Cardiac muscle cell (in vitro differentiated cells and primary cell): ENCODE results near the gene FSTL4. TPM values are rescaled to one million over a fixed set of nuclear protein-coding genes. Genes with fewer than 3 reads are reported as not detected.

Experiments used
- DNase-seq, 2 donors: peaks; one replicate each; pipeline versions ENCODE4 v3.0.0 to v3.0.0-alpha.2; 2010 to 2017; ENCODE audit warnings: low read depth in 1 of 2, low spot score in 1 of 2
- H3K27ac ChIP-seq: fragments of 200-600 bp; sonication (generic); 2 replicates; pipeline ENCODE4 v1.5.1; 2016
- H3K27me3 ChIP-seq: fragments of 200-600 bp; sonication (generic); 2 replicates; pipeline ENCODE4 v1.6.0; 2016; ENCODE audit warnings: control low read depth
- H3K36me3 ChIP-seq: fragments of 200-600 bp; sonication (generic); 2 replicates; pipeline ENCODE4 v1.5.1; 2016; ENCODE audit warnings: control low read depth
- H3K4me1 ChIP-seq: fragments of 200-600 bp; sonication (generic); 2 replicates; pipeline ENCODE4 v1.8.1; 2017; ENCODE audit warnings: low read depth, mild to moderate bottlenecking, mixed run types
- H3K4me3 ChIP-seq: fragments of 200-600 bp; sonication (generic); 2 replicates; pipeline ENCODE4 v1.5.1; 2016; ENCODE audit warnings: mild to moderate bottlenecking
- H3K9me3 ChIP-seq: fragments of 200-600 bp; sonication (generic); 2 replicates; pipeline ENCODE4 v1.5.1; 2017; ENCODE audit warnings: low read depth, mild to moderate bottlenecking, control low read depth
- polyA plus RNA-seq: library from polyadenylated mRNA; unstranded; fragments of >200 nt; fragmentation: Nextera tagmentation; extraction: Ambion mirVana; gene quantifications from 2 replicates; pipeline ENCODE4 v1.2.1, GENCODE V29; 2016
- total RNA-seq: library from RNA; depleted of rRNA; stranded (reverse); fragments of >200 nt; gene quantifications from 2 replicates; pipeline ENCODE4 v1.2.3, GENCODE V29; 2016
- TF ChIP-seq, protein P1 (sequence below): IDR thresholded peaks from 2 replicates; pipeline ENCODE4 v1.5.1; 2012; ENCODE audit warnings: low read depth, mild to moderate bottlenecking, low read length

FSTL4 gene
- total and polyA plus RNA-seq, 2 experiments from 2014 or later, result 0.06 TPM; not detected in 1

DNA sequence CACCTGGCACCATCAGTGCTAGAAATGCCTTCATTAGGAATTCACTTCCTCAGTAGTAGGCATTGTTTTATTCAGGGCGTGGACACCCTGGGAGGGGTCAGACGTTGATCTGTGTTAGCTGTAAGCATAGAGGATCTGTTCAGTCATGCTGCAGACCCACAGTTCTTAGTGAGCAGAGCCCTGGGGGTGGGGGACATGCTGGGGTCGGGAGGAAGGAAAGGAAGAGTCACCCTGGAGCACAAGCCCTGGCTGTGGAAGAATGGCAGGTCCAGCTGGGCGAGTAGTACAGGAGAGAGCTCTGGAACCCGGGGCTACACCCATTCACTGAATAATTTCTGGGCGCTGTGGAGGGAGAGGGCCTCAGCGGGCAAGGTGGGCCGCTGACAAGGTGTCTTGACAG lies 172.5 kb downstream of the FSTL4 start:
- DNase-seq, result no peak
- Histone ChIP-seq H3K4me1 (no peaks in the 10 kb centered on the region), H3K36me3 (no peaks in the 10 kb centered on the region), H3K27me3 (no peaks in the 10 kb centered on the region), H3K27ac (no peak overlapping the region), H3K4me3 (no peak overlapping the region), H3K9me3 (no peaks in the 10 kb centered on the region)
- TF ChIP-seq, protein P1, sequence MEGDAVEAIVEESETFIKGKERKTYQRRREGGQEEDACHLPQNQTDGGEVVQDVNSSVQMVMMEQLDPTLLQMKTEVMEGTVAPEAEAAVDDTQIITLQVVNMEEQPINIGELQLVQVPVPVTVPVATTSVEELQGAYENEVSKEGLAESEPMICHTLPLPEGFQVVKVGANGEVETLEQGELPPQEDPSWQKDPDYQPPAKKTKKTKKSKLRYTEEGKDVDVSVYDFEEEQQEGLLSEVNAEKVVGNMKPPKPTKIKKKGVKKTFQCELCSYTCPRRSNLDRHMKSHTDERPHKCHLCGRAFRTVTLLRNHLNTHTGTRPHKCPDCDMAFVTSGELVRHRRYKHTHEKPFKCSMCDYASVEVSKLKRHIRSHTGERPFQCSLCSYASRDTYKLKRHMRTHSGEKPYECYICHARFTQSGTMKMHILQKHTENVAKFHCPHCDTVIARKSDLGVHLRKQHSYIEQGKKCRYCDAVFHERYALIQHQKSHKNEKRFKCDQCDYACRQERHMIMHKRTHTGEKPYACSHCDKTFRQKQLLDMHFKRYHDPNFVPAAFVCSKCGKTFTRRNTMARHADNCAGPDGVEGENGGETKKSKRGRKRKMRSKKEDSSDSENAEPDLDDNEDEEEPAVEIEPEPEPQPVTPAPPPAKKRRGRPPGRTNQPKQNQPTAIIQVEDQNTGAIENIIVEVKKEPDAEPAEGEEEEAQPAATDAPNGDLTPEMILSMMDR, result no peak

DNA sequence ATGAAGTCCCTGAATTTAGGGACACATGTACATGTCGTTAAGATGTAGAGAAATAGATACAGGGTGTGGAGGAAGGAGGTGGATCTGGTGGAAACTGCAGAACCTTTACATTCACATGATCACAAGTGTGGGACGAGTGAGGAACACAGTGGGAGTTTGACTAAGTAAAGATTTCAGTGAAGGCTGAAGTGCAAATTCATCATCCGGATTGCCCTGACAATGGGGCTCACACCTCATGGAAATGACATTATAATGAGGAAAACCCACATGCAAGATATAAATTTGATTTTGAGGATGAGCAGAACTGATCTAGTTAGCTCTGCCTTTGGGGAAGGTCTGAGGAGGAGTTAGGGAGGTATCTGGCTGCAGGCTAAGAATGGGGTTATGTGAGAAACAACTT lies 173.9 kb downstream of the FSTL4 start:
- no peaks in the 10 kb centered on the region for H3K4me1 ChIP-seq
- no peak overlapping the region for H3K4me3 ChIP-seq
- no peak overlapping the region for H3K27ac ChIP-seq
- DNase-seq, result no peak
- TF ChIP-seq, protein P1, result no peak
- H3K36me3 ChIP-seq, result no peaks in the 10 kb centered on the region
- H3K27me3 ChIP-seq, result no peaks in the 10 kb centered on the region
- no peaks in the 10 kb centered on the region for H3K9me3 ChIP-seq

- Histone ChIP-seq H3K9me3 (no peaks in the 10 kb centered on the region), H3K27ac (no peak overlapping the region), H3K27me3 (no peaks in the 10 kb centered on the region), H3K4me1 (no peaks in the 10 kb centered on the region), H3K4me3 (no peak overlapping the region), H3K36me3 (no peaks in the 10 kb centered on the region)
- TF ChIP-seq, protein P1, result no peak
- no peak for DNase-seq
These were observed 178.0 kb downstream of the FSTL4 start for GRCh38 chr5:133434336-133434735.

DNA sequence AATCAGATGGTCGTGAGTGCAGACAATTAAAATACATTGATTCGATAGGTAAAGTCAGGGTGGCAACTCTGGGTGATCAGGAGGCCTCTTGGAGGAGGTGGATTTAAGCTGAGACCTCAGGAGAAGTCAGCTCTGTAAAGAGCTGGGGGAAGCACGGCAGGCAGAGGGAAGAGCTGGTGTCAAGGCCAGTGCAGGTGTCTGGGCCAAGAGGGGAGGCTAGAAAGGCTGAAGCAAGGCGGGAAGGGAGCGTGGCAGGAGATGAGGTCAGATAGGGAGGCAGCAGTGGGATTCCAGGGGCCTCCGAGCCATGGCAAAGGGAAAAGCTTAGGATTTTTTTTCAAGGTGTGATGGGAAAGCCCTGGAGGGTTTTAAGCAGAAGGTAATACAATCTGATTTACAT lies 178.7 kb downstream of the FSTL4 start:
- Histone ChIP-seq H3K4me3 (no peak overlapping the region), H3K4me1 (no peaks in the 10 kb centered on the region), H3K36me3 (no peaks in the 10 kb centered on the region), H3K9me3 (no peaks in the 10 kb centered on the region), H3K27ac (no peak overlapping the region), H3K27me3 (no peaks in the 10 kb centered on the region)
- no peak for DNase-seq
- TF ChIP-seq, protein P1, result no peak

DNA sequence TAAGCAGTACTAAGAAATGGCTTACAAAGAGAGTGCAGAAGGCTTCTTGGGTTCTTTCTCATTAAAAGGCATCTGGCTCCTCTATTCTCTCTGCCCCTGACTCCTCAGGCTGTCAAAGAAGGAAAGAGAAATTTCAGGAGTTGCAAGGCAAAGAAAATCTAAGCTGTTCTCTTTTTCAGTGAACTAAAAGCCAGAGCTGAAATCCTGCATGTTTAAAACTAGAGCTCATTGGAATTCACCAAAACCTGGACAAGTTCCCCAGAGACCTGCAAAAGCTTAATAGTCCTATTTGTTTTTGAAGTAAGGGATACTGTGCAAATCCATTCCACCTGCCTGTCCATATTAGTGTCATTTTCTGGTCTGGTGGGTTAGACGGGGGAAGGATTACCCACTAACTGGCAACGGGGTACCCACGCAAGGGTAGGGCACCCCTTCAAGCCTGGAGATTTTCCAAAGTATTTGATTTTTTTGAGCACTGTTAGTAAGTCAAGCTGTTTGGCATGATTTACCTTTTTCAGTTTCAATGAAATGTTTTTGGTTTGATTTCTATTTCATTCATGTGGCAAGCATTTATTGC lies 179.3 kb downstream of the FSTL4 start:
- no peaks in the 10 kb centered on the region for H3K4me1 ChIP-seq
- TF ChIP-seq, protein P1, result no peak
- no peak overlapping the region for H3K27ac ChIP-seq
- DNase-seq, result no peak
- H3K36me3 ChIP-seq, result no peaks in the 10 kb centered on the region
- no peaks in the 10 kb centered on the region for H3K9me3 ChIP-seq
- H3K4me3 ChIP-seq, result no peak overlapping the region
- no peaks in the 10 kb centered on the region for H3K27me3 ChIP-seq
